Left cardiac atrium (tissue), 4 donors: ENCODE measurements around the gene ATP5PF. TPM values are rescaled to one million over a fixed set of nuclear protein-coding genes. Genes with fewer than 3 reads are reported as not detected.
"Not testable (repeated sequence)": the region's sequence is repeated elsewhere in the genome, so short reads cannot be mapped to it uniquely, and the experiment has no call there.

Experiments
- ATAC-seq, 2 donors: fragments of 200-7000 bp; cut with Tn5 transposase; one replicate each; pipeline ENCODE4 v1.9.1; 2020; ENCODE audit warnings: mild to moderate bottlenecking in 2 of 2, moderate library complexity in 2 of 2
- DNase-seq: peaks from one replicate; pipeline ENCODE4 v3.0.0-alpha.2; 2020
- intact Hi-C, 2 donors: fragments of 100-400 bp; cut with DNase I; formaldehyde crosslinking; loops; one replicate each; pipeline versions ENCODE4 v1.14.1 to v1.15.1; 2022 to 2023
- long read RNA-seq: library from polyadenylated mRNA; unstranded; transcript quantifications from one replicate; pipeline ENCODE4 v2.0.0, GENCODE V29; 2021
- total RNA-seq, 2 donors: library from RNA; stranded (reverse); fragmentation: NEBNext Ultra II Directional; extraction: Animal tissue kit (Norgen Biotek cat#: 25700); gene quantifications; one replicate each; pipeline ENCODE4 v1.2.1, GENCODE V29; 2021
- donor health status: DM: no; HTN: yes; CAD: no.
- donor health status: DM: no; HTN: yes; CAD: no; lungs with severe emphysema.
- donor health status: DM: yes; HTN: yes; CAD: no.
- donor health status: Dilated cardiomyopathy.

The ATP5PF gene
- 100 to 1,000 TPM; 570 to 588 TPM for total RNA-seq
- long read RNA-seq, transcript ATP5PF-201 (4 exons, 614 nt), result major isoform, 28 of 35 reads
- long read RNA-seq, partial matches to known transcripts, result 0 of 35 reads
- long read RNA-seq, other reads (novel, unspliced or antisense), result 2 of 35 reads

- intact Hi-C loops, result no loop called here
- ATAC-seq, result peak; percentile 93 to 97
- peak; percentile 97 for DNase-seq
Measured at GRCh38 chr21:25734904-25735645, at the start of gene ATP5PF, which contains the start of gene GABPA. TSS of gene ATP5PF (minus strand) at chr21:25734904. CDS start at chr21:25729794, 5,110 bp downstream. TSS of gene GABPA (plus strand) at chr21:25734972. CDS start at chr21:25741599, 6,627 bp downstream.

GRCh38 chr21:25778126-25778875 lies 43.6 kb upstream of the ATP5PF start:
- ATAC-seq, DNase-seq, intact Hi-C loops: not testable (repeated sequence)

- no peak for DNase-seq
- no peak for ATAC-seq
- intact Hi-C loops, result no loop called here
Measured at GRCh38 chr21:25776440-25776839, 41.7 kb upstream of the ATP5PF start.

GRCh38 chr21:25772686-25773085 lies 38.0 kb upstream of the ATP5PF start:
- intact Hi-C loops, result no loop called here
- no peak for ATAC-seq
- no peak for DNase-seq

- no peak for DNase-seq
- intact Hi-C loops, result no loop called here
- ATAC-seq, result no peak
Measured at GRCh38 chr21:25767921-25768320, 33.2 kb upstream of the ATP5PF start.

GRCh38 chr21:25764065-25764464 lies 29.4 kb upstream of the ATP5PF start:
- intact Hi-C loops, result no loop called here
- DNase-seq (no peak), ATAC-seq (no peak)

- intact Hi-C loops, result no loop called here
- no peak for DNase-seq
- ATAC-seq, result no peak
Measured at GRCh38 chr21:25760677-25761076, 26.0 kb upstream of the ATP5PF start.

- intact Hi-C loops, result no loop called here
- DNase-seq (no peak), ATAC-seq (no peak)
Measured at GRCh38 chr21:25760061-25760460, 25.4 kb upstream of the ATP5PF start.

- ATAC-seq (no peak), DNase-seq (no peak)
- intact Hi-C loops, result no loop called here
Measured at GRCh38 chr21:25759573-25759972, 24.9 kb upstream of the ATP5PF start.

GRCh38 chr21:25757531-25757930 lies 22.8 kb upstream of the ATP5PF start:
- DNase-seq (no peak), ATAC-seq (no peak)
- intact Hi-C loops, result no loop called here

GRCh38 chr21:25756190-25756932 lies 21.7 kb upstream of the ATP5PF start:
- ATAC-seq (no peak), DNase-seq (no peak)
- intact Hi-C loops, result no loop called here

- ATAC-seq (no peak), DNase-seq (no peak)
- intact Hi-C loops, result no loop called here
Measured at GRCh38 chr21:25752416-25752815, 17.7 kb upstream of the ATP5PF start.

GRCh38 chr21:25750085-25750484 lies 15.4 kb upstream of the ATP5PF start:
- ATAC-seq, result no peak

GRCh38 chr21:25744854-25745253 lies 10.2 kb upstream of the ATP5PF start:
- DNase-seq (no peak), ATAC-seq (no peak)
- intact Hi-C loops, result no loop called here

More at GRCh38 chr21:25750085-25750484, 15.4 kb upstream of the ATP5PF start:
- DNase-seq, result no peak
- intact Hi-C loops, result no loop called here

- intact Hi-C loops, result no loop called here
- no peak for ATAC-seq
- DNase-seq, result no peak
Measured at GRCh38 chr21:25742900-25743299, 8.2 kb upstream of the ATP5PF start.

- DNase-seq, result no peak
- ATAC-seq, result no peak
- intact Hi-C loops, result no loop called here
Measured at GRCh38 chr21:25737421-25737820, 2.7 kb upstream of the ATP5PF start.

GRCh38 chr21:25735646-25736597 lies 1.2 kb upstream of the ATP5PF start:
- intact Hi-C loops, result no loop called here
- ATAC-seq, result peak; percentile 73 to 80
- DNase-seq, result peak; percentile 92

GRCh38 chr21:25734654-25734903 lies 125 bp downstream of the ATP5PF start:
- ATAC-seq, result no peak
- DNase-seq, result no peak

More at GRCh38 chr21:25734654-25734903, 125 bp downstream of the ATP5PF start:
- intact Hi-C loops, result no loop called here
